Measurements from ENCODE around the gene RAB1A. TPM values are rescaled to one million over a fixed set of nuclear protein-coding genes. Genes with fewer than 3 reads are reported as not detected.

RAB1A gene
- total and polyA plus RNA-seq, 2 donors (not counting 1 experiment from before 2014, with no cell fraction given) = 26.6 to 42.2 TPM

DNA sequence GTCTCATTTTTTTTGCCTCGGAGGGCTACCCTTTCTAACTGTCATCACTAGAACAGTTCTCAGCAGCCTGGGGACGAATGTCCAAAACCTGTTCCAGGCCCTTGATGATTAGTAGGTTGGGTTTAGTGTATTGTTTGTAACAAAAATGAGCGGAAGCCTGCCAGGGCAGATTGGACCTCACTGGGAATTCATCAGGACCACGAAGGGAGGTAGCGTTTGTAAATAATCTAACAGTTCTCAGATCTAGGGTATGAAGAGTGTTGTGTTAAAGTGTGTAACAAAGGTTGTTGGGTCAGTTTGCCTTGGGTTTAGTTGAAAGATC lies 72.9 kb downstream of the RAB1A start:
- ATAC-seq (ENCODE audit: low read depth) = no peak
- intact Hi-C loops (cut with micrococcal nuclease) = loop anchor here (2.0 to 10.0 kb wide), 5 partner anchors 16 to 912 kb away; partner anchors contain the start of genes ACTR2, AFTPH, PELI1 and SERTAD2
- no peak for DNase-seq
- Mint-ChIP-seq H3K27ac (peak overlapping the region; percentile 88), H3K9me3 (ENCODE audit: insufficient read depth) (no peaks in the 10 kb centered on the region), H3K4me3 (peak overlapping the region; percentile 90), H3K27me3 (no peaks in the 10 kb centered on the region), H3K4me1 (peaks cover 61% of the 10 kb centered on the region)
- CTCF ChIA-PET = interaction anchor here (1.0 to 5.8 kb wide), 2 partner anchors 14 to 140 kb away, joined by 3 to 45 read pairs; no protein-coding TSS in a partner anchor
- Histone ChIP-seq H3K4me1 (ENCODE audit: control insufficient read depth in 2 of 2, insufficient read depth in 2 of 2, low read length in 2 of 2) (peaks cover 43 to 47% of the 10 kb centered on the region in 2 donors), H4K20me1 (ENCODE audit: control insufficient read depth, insufficient read depth, low read length, poor library complexity, severe bottlenecking) (peaks cover 5% of the 10 kb centered on the region), H3K79me2 (ENCODE audit: control insufficient read depth, insufficient read depth, low read length) (peaks cover 81% of the 10 kb centered on the region), H3K4me3 (ENCODE audit: control extremely low read depth in 1 of 5, extremely low read depth in 1 of 5, insufficient read depth in 1 of 5, low read depth in 2 of 5, low read length in 4 of 5) (peak overlapping the region; percentile 76 to 81 (median 80)), H3K4me2 (replicated peaks; ENCODE audit: low read depth, low read length, poor library complexity, severe bottlenecking) (peak overlapping the region; percentile 84), H3K27me3 (replicated peaks in 1 of 4; ENCODE audit: control extremely low read depth in 1 of 4, control insufficient read depth in 3 of 4, insufficient read depth in 4 of 4, low read length in 3 of 4) (no peaks in the 10 kb centered on the region), H2AFZ (ENCODE audit: insufficient read depth, low read depth, low read length, poor library complexity, severe bottlenecking) (peak overlapping the region; percentile 91), H3K27ac (ENCODE audit: low read length in 2 of 2) (peak overlapping the region in 1 of 2 donors; percentile 88), H3K9me3 (ENCODE audit: control extremely low read depth in 1 of 3, control insufficient read depth in 2 of 3, insufficient read depth in 1 of 3, low read length in 2 of 3) (no peaks in the 10 kb centered on the region), H3K36me3 (replicated peaks in 1 of 2; ENCODE audit: control extremely low read depth in 1 of 2, control insufficient read depth in 1 of 2, extremely low read depth in 1 of 2, insufficient read depth in 2 of 2, low read length in 1 of 2) (no peaks in the 10 kb centered on the region), H3K9ac (ENCODE audit: low read length) (peak overlapping the region; percentile 83)
- POLR2A ChIA-PET = interaction anchor here (0.6 to 3.4 kb wide), 6 partner anchors 8 to 170 kb away, joined by 4 to 21 read pairs (median 14); partner anchors contain the start of genes ACTR2 and RAB1A
- WGBS (ENCODE audit: insufficient coverage) = 3% methylated on average over 3 of the region's 5 CpGs
- TF ChIP-seq EZH2 (IDR thresholded peaks at IDR 0.05; ENCODE audit: borderline replicate concordance, insufficient read depth, low read depth, low read length, poor library complexity, severe bottlenecking) = no peak
- TF ChIP-seq, protein P1, sequence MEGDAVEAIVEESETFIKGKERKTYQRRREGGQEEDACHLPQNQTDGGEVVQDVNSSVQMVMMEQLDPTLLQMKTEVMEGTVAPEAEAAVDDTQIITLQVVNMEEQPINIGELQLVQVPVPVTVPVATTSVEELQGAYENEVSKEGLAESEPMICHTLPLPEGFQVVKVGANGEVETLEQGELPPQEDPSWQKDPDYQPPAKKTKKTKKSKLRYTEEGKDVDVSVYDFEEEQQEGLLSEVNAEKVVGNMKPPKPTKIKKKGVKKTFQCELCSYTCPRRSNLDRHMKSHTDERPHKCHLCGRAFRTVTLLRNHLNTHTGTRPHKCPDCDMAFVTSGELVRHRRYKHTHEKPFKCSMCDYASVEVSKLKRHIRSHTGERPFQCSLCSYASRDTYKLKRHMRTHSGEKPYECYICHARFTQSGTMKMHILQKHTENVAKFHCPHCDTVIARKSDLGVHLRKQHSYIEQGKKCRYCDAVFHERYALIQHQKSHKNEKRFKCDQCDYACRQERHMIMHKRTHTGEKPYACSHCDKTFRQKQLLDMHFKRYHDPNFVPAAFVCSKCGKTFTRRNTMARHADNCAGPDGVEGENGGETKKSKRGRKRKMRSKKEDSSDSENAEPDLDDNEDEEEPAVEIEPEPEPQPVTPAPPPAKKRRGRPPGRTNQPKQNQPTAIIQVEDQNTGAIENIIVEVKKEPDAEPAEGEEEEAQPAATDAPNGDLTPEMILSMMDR (IDR thresholded peaks at IDR 0.05) = no peak
